ENCODE measurements around the gene LRFN4.

The LRFN4 gene

DNA sequence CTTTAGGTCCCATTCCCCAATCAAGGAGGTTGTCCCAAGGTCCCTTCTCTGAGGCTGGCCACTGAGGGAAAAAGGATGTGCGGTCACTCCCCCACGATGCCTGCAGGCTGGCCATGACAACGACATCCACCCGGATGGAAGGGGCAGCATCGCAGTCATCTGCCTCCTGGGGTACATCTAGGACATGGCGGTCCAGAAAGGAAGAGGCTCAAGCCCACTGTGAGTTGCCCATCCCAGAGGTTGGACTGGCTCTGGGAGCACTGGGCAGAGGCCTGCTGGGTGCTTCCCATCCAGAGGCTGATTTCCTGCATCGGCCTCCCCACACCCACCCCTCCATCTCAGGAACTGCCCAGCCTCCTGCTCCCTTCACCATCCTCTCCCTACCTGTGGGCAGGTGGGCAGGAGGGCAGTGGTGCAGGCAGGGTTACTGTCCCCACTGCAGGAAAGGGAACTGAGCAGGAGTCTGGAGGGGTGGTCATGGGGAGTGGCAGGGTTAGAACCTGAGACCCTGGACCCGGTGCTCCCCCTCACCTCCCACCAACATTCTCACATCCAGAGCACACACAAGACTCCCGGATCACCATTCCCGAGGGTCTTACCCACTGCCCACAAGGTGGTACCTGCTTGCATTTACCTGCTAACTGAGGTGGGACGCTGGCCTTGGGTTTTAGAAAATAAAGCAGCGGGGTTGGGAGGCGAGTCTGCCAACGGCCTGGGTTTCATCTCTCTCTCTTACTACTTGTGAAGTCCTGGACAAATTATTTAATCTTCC, 9.2 kb upstream of the LRFN4 start:
- Histone ChIP-seq H3K4me3 (ENCODE audit: low read length) (no peak overlapping the region), H3K27me3 (ENCODE audit: control insufficient read depth, insufficient read depth, low read length) (no peaks in the 10 kb centered on the region), H3K36me3 (ENCODE audit: control insufficient read depth, low read depth, low read length) (peaks cover 31% of the 10 kb centered on the region), H3K9ac (ENCODE audit: low read length) (no peak overlapping the region), H3K4me1 (ENCODE audit: control insufficient read depth, low read depth, low read length) (peaks cover 4% of the 10 kb centered on the region), H3K9me3 (ENCODE audit: control insufficient read depth, low read depth, low read length) (no peaks in the 10 kb centered on the region), H3K27ac (ENCODE audit: low read length) (no peak overlapping the region)

DNA sequence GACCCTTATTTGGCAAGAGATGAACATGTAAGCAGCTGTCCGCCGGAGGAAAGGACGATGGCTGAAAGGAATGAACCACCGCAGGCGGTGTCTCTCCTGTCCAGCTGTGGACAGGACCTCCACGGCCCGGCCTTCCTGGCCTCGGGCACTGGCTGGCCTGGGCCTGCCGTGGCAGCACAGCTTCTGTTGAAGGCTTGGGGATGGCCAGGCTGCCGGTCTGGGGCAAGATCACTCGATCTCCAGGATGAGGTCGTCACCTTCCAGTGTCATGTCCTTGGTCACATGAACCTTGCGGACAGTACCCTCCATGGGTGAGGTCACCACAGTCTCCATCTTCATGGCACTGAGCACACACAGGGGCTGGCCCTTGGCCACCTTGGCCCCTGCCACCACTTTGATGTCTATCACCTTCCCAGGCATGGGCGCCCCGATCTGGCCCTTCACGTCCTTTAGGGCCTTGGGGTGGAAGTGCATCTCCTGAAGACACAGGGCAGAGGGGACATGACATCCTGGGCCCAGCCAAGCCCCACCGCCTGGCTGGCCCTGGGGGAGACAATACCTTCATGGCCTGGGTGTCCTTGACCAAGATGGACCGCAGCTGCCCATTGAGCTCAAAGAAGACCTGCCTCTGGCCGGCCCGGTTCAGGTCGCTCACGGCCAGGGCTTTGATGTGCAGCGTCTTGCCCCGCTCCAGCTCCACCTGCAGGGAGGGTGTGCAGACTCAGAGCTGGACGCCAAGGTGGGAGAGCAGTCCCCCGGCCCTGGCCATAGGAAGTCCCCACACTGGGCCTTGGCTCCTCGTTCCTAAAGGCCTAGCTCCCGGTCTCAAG, 8.0 kb upstream of the LRFN4 start:
- no peak overlapping the region for H3K27ac ChIP-seq (ENCODE audit: low read length)
- H3K4me1 ChIP-seq (ENCODE audit: control insufficient read depth, low read depth, low read length) = peaks cover 4% of the 10 kb centered on the region
- H3K4me3 ChIP-seq (ENCODE audit: low read length) = no peak overlapping the region
- H3K36me3 ChIP-seq (ENCODE audit: control insufficient read depth, low read depth, low read length) = peaks cover 31% of the 10 kb centered on the region
- no peaks in the 10 kb centered on the region for H3K27me3 ChIP-seq (ENCODE audit: control insufficient read depth, insufficient read depth, low read length)
- no peaks in the 10 kb centered on the region for H3K9me3 ChIP-seq (ENCODE audit: control insufficient read depth, low read depth, low read length)
- H3K9ac ChIP-seq (ENCODE audit: low read length) = no peak overlapping the region

DNA sequence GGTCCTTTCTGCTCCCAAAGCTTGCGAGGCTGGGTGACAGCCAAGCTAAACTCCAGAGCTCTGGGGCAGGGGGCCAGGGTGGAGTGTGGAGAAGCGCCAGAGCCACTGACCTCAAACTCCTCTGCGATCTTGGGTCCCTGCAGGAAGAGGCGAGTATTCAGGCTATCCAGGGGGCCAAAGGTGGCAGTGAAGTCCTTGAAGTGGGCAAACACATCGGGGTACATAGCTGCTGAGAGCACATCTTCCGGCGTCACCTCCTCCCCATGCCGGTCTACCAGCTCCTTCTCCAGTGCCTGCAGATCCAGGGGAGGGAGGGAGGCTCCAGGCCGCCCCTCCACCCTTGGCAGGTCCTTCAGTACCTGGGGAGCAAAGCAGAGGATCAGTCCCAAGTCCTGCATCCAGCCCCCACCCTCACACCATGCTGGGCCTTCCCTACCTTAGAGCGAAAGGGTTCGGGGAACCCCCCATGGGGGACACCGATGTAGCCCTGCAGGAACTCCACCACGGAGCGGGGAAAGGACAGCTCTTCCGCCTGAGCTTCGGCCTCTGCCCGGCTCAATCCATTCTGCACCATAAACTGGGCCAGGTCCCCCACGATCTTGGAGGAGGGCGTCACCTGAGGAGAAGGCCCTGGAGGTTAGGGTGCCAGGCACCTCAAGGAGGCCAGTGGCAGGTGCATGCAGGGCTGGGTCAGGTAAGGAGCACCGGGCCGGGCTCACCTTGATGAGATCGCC, 7.2 kb upstream of the LRFN4 start:
- Histone ChIP-seq H3K9me3 (ENCODE audit: control insufficient read depth, low read depth, low read length) (no peaks in the 10 kb centered on the region), H3K9ac (ENCODE audit: low read length) (no peak overlapping the region), H3K27me3 (ENCODE audit: control insufficient read depth, insufficient read depth, low read length) (no peaks in the 10 kb centered on the region), H3K4me1 (ENCODE audit: control insufficient read depth, low read depth, low read length) (no peaks in the 10 kb centered on the region), H3K4me3 (ENCODE audit: low read length) (no peak overlapping the region), H3K36me3 (ENCODE audit: control insufficient read depth, low read depth, low read length) (peaks cover 31% of the 10 kb centered on the region), H3K27ac (ENCODE audit: low read length) (no peak overlapping the region)

DNA sequence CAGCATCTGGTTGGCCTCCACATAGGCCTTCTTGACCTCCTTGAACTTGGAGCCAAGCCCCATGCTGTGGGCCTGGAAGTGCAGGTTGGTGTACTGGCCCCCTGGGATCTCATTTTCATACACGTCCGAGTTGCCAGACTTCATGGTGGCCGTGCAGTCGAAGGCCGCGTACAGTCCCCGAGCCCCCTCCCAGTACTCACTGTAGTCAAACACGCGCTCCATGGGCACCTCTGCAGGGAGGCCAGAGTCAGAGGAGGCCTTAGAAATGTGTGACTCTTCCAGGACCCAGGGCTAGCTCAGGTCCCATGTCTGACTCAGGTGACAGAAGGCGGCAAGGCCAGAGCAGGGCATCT, 6.7 kb upstream of the LRFN4 start:
- Histone ChIP-seq H3K36me3 (ENCODE audit: control insufficient read depth, low read depth, low read length) (peaks cover 28% of the 10 kb centered on the region), H3K9ac (ENCODE audit: low read length) (no peak overlapping the region), H3K27ac (ENCODE audit: low read length) (no peak overlapping the region), H3K27me3 (ENCODE audit: control insufficient read depth, insufficient read depth, low read length) (no peaks in the 10 kb centered on the region), H3K4me1 (ENCODE audit: control insufficient read depth, low read depth, low read length) (no peaks in the 10 kb centered on the region), H3K9me3 (ENCODE audit: control insufficient read depth, low read depth, low read length) (no peaks in the 10 kb centered on the region), H3K4me3 (ENCODE audit: low read length) (no peak overlapping the region)

DNA sequence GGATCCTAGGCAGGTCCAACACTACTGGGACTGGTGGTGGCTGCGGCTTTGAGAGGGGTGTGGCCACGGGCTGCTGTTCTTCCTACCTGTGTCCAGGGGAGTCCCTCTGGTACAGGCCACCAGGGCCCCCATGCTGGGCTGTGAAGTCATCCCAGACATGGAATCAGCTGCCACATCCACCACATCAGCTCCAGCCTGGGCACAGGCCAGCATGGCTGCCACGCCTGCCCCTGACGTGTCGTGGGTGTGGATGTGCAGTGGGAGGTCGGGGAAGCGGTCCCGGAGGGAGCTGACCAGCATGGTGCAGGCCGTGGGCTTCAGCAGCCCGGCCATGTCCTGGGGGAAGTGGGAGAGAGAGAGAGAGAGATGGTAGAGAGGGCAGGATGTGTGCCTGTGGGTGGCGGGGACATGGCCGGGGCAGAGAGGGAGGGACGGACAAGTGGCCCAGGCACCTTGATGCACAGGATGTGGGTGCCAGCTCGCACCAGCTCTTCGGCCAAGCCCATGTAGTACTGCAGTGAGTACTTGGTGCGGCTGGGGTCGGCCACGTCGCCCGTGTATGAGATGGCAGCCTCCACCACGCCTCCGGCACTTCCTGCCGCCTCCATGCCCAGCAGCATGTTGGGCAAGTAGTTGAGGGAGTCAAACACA, 6.2 kb upstream of the LRFN4 start:
- H3K4me3 ChIP-seq (ENCODE audit: low read length) = no peak overlapping the region
- H3K27ac ChIP-seq (ENCODE audit: low read length) = no peak overlapping the region
- H3K27me3 ChIP-seq (ENCODE audit: control insufficient read depth, insufficient read depth, low read length) = no peaks in the 10 kb centered on the region
- peaks cover 4% of the 10 kb centered on the region for H3K4me1 ChIP-seq (ENCODE audit: control insufficient read depth, low read depth, low read length)
- H3K36me3 ChIP-seq (ENCODE audit: control insufficient read depth, low read depth, low read length) = peaks cover 23% of the 10 kb centered on the region
- no peak overlapping the region for H3K9ac ChIP-seq (ENCODE audit: low read length)
- no peaks in the 10 kb centered on the region for H3K9me3 ChIP-seq (ENCODE audit: control insufficient read depth, low read depth, low read length)

DNA sequence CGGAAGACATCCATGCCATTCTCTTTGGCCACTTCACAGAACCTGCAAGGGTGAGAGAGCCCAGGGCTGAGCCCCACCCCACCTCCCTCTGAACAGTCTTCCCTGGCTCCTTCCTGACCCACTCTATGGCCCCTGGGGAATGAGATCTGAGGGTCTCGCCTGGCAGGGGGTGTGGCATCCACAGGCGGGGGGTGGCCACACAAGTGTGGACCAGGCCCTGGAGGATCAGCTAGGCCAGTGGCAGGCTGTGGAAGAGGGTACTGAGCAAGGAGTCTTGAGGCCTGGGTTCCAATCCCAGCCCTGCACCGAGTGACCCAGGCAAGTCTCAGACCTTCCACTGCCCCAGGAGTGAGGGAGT, 5.6 kb upstream of the LRFN4 start:
- H3K4me3 ChIP-seq (ENCODE audit: low read length) = no peak overlapping the region
- peaks cover 5% of the 10 kb centered on the region for H3K4me1 ChIP-seq (ENCODE audit: control insufficient read depth, low read depth, low read length)
- H3K36me3 ChIP-seq (ENCODE audit: control insufficient read depth, low read depth, low read length) = peaks cover 19% of the 10 kb centered on the region
- H3K27ac ChIP-seq (ENCODE audit: low read length) = no peak overlapping the region
- no peaks in the 10 kb centered on the region for H3K27me3 ChIP-seq (ENCODE audit: control insufficient read depth, insufficient read depth, low read length)
- no peaks in the 10 kb centered on the region for H3K9me3 ChIP-seq (ENCODE audit: control insufficient read depth, low read depth, low read length)
- no peak overlapping the region for H3K9ac ChIP-seq (ENCODE audit: low read length)

DNA sequence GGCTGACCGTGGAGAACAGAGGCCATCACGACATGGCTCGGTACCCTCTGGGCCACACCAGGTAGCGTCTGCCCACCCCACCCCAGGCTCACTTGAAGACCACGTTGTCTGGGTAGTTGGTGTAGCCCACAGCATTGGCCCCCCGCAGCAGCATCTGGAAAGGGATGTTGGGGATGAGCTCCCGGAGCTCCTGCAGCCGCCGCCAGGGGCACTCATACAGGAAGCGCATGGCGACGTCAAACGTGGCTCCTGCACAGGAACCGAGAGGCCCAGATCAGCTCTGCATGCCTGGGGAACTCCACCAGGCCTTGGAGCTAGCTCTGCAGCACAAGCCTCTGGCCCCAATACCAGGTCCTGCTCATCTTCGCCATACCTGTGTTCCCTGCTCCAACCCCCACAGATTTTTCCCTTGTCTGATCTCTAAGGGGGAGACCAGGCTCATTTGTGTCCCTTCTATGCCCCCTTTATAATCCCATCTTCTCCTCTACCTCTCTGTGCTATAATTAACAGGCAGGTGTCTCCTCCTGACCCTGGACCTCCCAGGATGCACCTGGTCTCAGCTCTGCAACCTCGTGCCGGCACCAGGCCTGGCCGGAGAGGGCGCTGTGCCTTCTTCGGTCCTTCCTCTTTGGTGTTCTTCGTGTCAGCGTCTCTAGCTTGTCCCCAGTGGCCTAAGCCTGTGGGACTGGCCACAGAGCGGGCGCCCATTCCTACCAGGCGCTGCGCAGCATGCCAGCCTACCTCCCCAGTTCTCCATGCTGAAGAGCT, 5.0 kb upstream of the LRFN4 start:
- Histone ChIP-seq H3K9me3 (ENCODE audit: control insufficient read depth, low read depth, low read length) (no peaks in the 10 kb centered on the region), H3K9ac (ENCODE audit: low read length) (no peak overlapping the region), H3K4me3 (ENCODE audit: low read length) (no peak overlapping the region), H3K36me3 (ENCODE audit: control insufficient read depth, low read depth, low read length) (peaks cover 12% of the 10 kb centered on the region), H3K27ac (ENCODE audit: low read length) (no peak overlapping the region), H3K4me1 (ENCODE audit: control insufficient read depth, low read depth, low read length) (peaks cover 5% of the 10 kb centered on the region), H3K27me3 (ENCODE audit: control insufficient read depth, insufficient read depth, low read length) (no peaks in the 10 kb centered on the region)

DNA sequence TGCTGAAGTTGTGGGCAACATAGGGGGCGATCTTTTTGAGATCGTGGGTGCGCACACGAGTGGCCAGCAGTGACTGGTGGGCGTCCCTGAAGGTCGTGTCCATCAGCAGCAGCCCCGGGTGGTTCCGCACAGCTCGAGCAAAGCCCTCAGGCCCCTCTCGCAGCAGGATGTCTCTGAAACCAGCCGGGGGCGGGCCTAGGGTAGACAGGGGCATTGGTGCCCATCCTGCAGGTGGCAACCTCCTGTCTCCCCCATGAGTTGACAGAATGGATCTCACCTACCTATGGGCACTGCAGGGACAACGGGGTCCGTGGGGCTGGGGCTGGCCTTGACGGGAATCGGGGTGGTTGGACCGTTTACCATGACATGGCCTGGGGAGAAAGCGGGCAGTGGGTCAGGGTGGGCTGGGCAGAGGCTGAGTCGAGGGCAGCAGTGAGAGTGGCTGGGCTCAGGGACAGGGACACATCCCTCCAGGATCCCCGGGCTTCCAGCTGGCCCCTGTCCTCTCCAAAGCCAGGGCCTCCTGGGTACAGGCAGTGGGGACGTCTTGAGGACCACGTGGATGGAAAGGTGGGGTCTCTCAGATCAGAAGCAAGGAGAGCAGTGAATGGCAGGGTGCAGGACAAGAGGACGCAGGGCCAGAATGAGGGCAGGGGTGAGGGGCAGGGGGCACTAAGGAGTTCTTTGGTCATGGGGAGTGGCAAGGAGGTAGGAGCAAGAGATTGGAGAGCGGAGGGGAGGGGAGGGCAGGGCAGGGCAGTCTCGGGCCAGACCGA, 4.2 kb upstream of the LRFN4 start:
- Histone ChIP-seq H3K9ac (ENCODE audit: low read length) (no peak overlapping the region), H3K9me3 (ENCODE audit: control insufficient read depth, low read depth, low read length) (no peaks in the 10 kb centered on the region), H3K27ac (ENCODE audit: low read length) (no peak overlapping the region), H3K36me3 (ENCODE audit: control insufficient read depth, low read depth, low read length) (peaks cover 6% of the 10 kb centered on the region), H3K4me1 (ENCODE audit: control insufficient read depth, low read depth, low read length) (peaks cover 5% of the 10 kb centered on the region), H3K27me3 (ENCODE audit: control insufficient read depth, insufficient read depth, low read length) (no peaks in the 10 kb centered on the region), H3K4me3 (ENCODE audit: low read length) (no peak overlapping the region)

DNA sequence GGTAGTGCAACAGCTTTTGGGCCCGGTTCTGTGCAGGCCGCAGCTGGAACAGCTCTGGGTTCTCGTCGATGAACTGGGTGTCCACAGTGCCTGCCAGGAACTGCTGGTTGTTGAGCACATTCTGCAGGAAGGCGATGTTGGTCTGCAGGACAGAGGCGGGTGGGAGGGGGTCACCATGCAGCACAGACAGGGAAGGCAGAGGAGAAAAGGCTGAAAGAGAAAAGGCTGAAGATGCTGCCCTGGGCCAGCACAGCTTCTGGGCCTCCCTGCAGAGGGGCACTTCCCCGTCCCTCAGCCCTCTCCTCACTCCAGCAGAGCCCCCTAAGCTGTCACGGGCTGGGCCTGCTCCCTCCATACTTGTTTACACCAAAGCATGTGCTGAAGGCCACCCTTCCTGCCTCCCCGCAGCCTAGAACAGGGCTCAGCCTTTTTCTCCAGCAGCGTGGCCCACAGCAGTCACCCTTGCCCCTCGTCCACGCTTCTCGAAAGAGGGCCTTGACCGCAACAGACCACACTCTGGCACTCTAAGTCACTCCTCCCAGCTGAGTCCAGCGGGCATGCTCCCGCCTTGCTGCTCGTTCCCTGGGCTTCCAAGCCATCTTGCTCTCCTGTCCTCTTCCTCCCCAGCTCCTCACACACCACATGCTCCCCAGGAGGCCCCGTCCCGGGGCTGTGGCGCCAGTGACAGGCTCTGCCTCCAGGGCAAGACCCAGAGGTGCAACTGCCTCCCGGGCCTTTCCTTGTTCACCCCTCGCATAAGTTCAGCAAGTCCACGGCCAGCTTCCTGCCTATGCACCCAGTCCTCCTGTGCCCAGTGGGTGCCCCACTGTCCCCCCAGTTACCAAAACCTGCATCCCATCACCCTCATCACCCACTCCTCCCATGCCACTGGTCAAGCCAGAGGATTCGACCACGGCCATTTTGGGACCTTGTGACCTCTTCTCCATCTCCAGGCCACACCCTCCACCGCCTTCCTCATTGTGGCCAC, 3.3 kb upstream of the LRFN4 start:
- H3K9ac ChIP-seq (ENCODE audit: low read length) = no peak overlapping the region
- H3K36me3 ChIP-seq (ENCODE audit: control insufficient read depth, low read depth, low read length) = no peaks in the 10 kb centered on the region

More for the DNA sequence above, 3.3 kb upstream of the LRFN4 start:
- H3K4me1 ChIP-seq (ENCODE audit: control insufficient read depth, low read depth, low read length) = peaks cover 5% of the 10 kb centered on the region
- no peaks in the 10 kb centered on the region for H3K27me3 ChIP-seq (ENCODE audit: control insufficient read depth, insufficient read depth, low read length)
- H3K4me3 ChIP-seq (ENCODE audit: low read length) = no peak overlapping the region
- no peak overlapping the region for H3K27ac ChIP-seq (ENCODE audit: low read length)
- H3K9me3 ChIP-seq (ENCODE audit: control insufficient read depth, low read depth, low read length) = no peaks in the 10 kb centered on the region

Measured in iPS-18a (cell line).